K562 (cell line): Measurements from ENCODE around the gene MSANTD1. TPM values are rescaled to one million over a fixed set of nuclear protein-coding genes. Genes with fewer than 3 reads are reported as not detected.

Experiments
- ATAC-seq: fragments of 200-7000 bp; cut with Tn5 transposase; 3 replicates; pipeline ENCODE4 v1.9.1; 2020; ENCODE audit warnings: moderate library complexity
- BruUV-seq: library from RNA; stranded (reverse); fragments of 400-500 nt; replicated peaks from 2 replicates; lab custom pipeline; 2021; lab: Mats Ljungman, UMichigan
- CTCF ChIA-PET: fragments of 300-600 bp; formaldehyde crosslinking; extraction: SDS; loops from one replicate; lab custom pipeline; 2021; ENCODE audit warnings: low intra/inter-chr PET ratio; lab: Yijun Ruan, JAX
- POLR2A ChIA-PET: fragments of 300-600, 350-650 bp; sonication (Branson Sonifier 250); formaldehyde crosslinking; extraction: SDS; loops from one replicate; lab custom pipeline; 2021; ENCODE audit warnings: antibody characterized with exemption, inconsistent platforms; lab: Yijun Ruan, JAX
- DNase-seq, 4 experiments: peaks; one replicate each; pipeline versions ENCODE4 v3.0.0 to v3.0.0-alpha.2; 2011 to 2018; ENCODE audit warnings: low spot score in 3 of 4, mixed read lengths in 3 of 4; ENCODE audit errors: extremely low read depth in 1 of 4
- FAIRE-seq: peaks from 2 replicates; lab custom pipeline; 2011; peaks lifted over from hg19 to GRCh38; lab: Jason Lieb, UNC
- H2AFZ ChIP-seq: 2 replicates; pipeline ENCODE4 v1.6.0; 2011; ENCODE audit warnings: low read depth, low read length, control low read depth, inconsistent platforms
- H3K27ac ChIP-seq: fragments of 200-600 bp; 3 replicates; pipeline ENCODE4 v1.8.0; 2011; ENCODE audit warnings: low read depth, mild to moderate bottlenecking, control low read depth, inconsistent platforms, low read length, moderate library complexity, mixed read lengths; ENCODE audit errors: extremely low read depth
- H3K27me3 ChIP-seq, 2 experiments: fragments of 300-600 bp in 1 of 2; 2 replicates in 1 of 2; 3 replicates in 1 of 2; pipeline versions ENCODE4 v1.6.0 to v1.8.0; 2011; ENCODE audit warnings: inconsistent platforms in 2 of 2, low read length in 2 of 2, mild to moderate bottlenecking in 1 of 2, mixed read lengths in 1 of 2, moderate library complexity in 1 of 2; ENCODE audit not compliant: control insufficient read depth in 2 of 2, insufficient read depth in 2 of 2
- H3K36me3 ChIP-seq: fragments of 300-600 bp; 3 replicates; pipeline ENCODE4 v1.8.0; 2011; ENCODE audit warnings: mild to moderate bottlenecking, low read length, inconsistent platforms; ENCODE audit not compliant: control insufficient read depth, insufficient read depth
- H3K4me1 ChIP-seq, 2 experiments: fragments of 200-600 bp in 1 of 2; replicated peaks in 1 of 2; 2 replicates in 1 of 2; 3 replicates in 1 of 2; pipeline versions ENCODE4 v1.5.1 to v1.8.0; 2011; ENCODE audit warnings: inconsistent platforms in 2 of 2, low read length in 2 of 2, mild to moderate bottlenecking in 1 of 2, mixed read lengths in 1 of 2, moderate library complexity in 1 of 2; ENCODE audit not compliant: control insufficient read depth in 2 of 2, insufficient read depth in 2 of 2
- H3K4me2 ChIP-seq: 2 replicates; pipeline ENCODE4 v1.6.1; 2011; ENCODE audit warnings: low read length, control low read depth, inconsistent platforms, mixed read lengths; ENCODE audit not compliant: insufficient read depth
- H3K4me3 ChIP-seq: fragments of 200-600 bp; sonication (generic), shearing (Covaris generic); 2 replicates; pipeline ENCODE4 v1.5.1; 2016; ENCODE audit warnings: control low read depth, inconsistent platforms
- H3K79me2 ChIP-seq: fragments of 200-600 bp; 3 replicates; pipeline ENCODE4 v1.8.0; 2011; ENCODE audit warnings: low read length, inconsistent platforms; ENCODE audit not compliant: control insufficient read depth, insufficient read depth
- H3K9ac ChIP-seq, 2 experiments: 2 replicates each; pipeline versions ENCODE4 v1.6.0 to v1.6.1; 2011; ENCODE audit warnings: low read depth in 2 of 2, low read length in 2 of 2, control low read depth in 1 of 2, inconsistent platforms in 1 of 2, mild to moderate bottlenecking in 1 of 2, mixed read lengths in 1 of 2; ENCODE audit not compliant: insufficient read depth in 1 of 2
- H3K9me1 ChIP-seq: one replicate; pipeline ENCODE4 v1.6.0; 2011; ENCODE audit warnings: inconsistent platforms, mild to moderate bottlenecking, low read length, moderate library complexity; ENCODE audit not compliant: control insufficient read depth, insufficient read depth
- H3K9me3 ChIP-seq: replicated peaks from 2 replicates; pipeline ENCODE4 v1.5.1; 2011; ENCODE audit warnings: low read depth, low read length, inconsistent platforms; ENCODE audit not compliant: control insufficient read depth, insufficient read depth
- H4K20me1 ChIP-seq: replicated peaks from 2 replicates; pipeline ENCODE4 v1.6.1; 2011; ENCODE audit warnings: low read length, inconsistent platforms, mixed read lengths; ENCODE audit not compliant: control insufficient read depth, insufficient read depth
- ATF3 ChIP-seq, 2 experiments: fragments of 450-650 bp in 1 of 2; sonication (generic) in 1 of 2; formaldehyde crosslinking in 1 of 2; IDR thresholded peaks in 1 of 2; conservative IDR thresholded peaks in 1 of 2; 2 replicates each; pipeline versions ENCODE4 v1.6.1 to v1.8.1; 2016 to 2023; ENCODE audit warnings: mild to moderate bottlenecking in 2 of 2, moderate library complexity in 2 of 2, inconsistent platforms in 1 of 2, missing genetic modification reagents in 1 of 2
- CHCHD3 ChIP-seq: fragments of 250-450 bp; sonication (Bioruptor Pico); IDR thresholded peaks from 2 replicates; pipeline ENCODE4 v2.1.2; 2022; ENCODE audit warnings: mild to moderate bottlenecking
- HDAC2 ChIP-seq: fragments of 450-650 bp; IDR thresholded peaks from 2 replicates; pipeline ENCODE4 v1.6.1; 2016; ENCODE audit warnings: mild to moderate bottlenecking
- MLLT1 ChIP-seq, 2 experiments: fragments of 450-650 bp; IDR thresholded peaks; 2 replicates each; pipeline ENCODE4 v1.6.1; 2016
- MYNN ChIP-seq, 2 experiments: sonication (generic); formaldehyde crosslinking in 1 of 2; IDR thresholded peaks; 2 replicates each; pipeline versions ENCODE4 v1.5.0 to v1.6.1; 2016 to 2020; ENCODE audit warnings: antibody characterized with exemption in 1 of 2, missing genetic modification reagents in 1 of 2
- NELFE ChIP-seq: IDR thresholded peaks from 2 replicates; pipeline ENCODE4 v1.6.1; 2011; ENCODE audit warnings: mild to moderate bottlenecking; ENCODE audit not compliant: insufficient read depth, insufficient read length
- RBM14 ChIP-seq: fragments of 200-400 bp; formaldehyde crosslinking; IDR thresholded peaks from 2 replicates; pipeline ENCODE4 v1.6.1; 2018; ENCODE audit warnings: low read depth, mild to moderate bottlenecking, low read length, moderate library complexity, borderline replicate concordance; ENCODE audit not compliant: insufficient read depth
- RFX7 ChIP-seq: fragments of 250-450 bp; sonication (Bioruptor Pico); IDR thresholded peaks from 2 replicates; pipeline ENCODE4 v1.5.1; 2021; ENCODE audit warnings: mild to moderate bottlenecking
- UBTF ChIP-seq, 2 experiments: IDR thresholded peaks; 2 replicates each; pipeline ENCODE4 v1.6.1; 2012; ENCODE audit warnings: improper control_type of control experiment in 2 of 2, low read depth in 2 of 2, low read length in 2 of 2, borderline replicate concordance in 1 of 2
- ZNF224 ChIP-seq: sonication (generic); formaldehyde crosslinking; IDR thresholded peaks from 2 replicates; pipeline ENCODE4 v1.8.0; 2022; ENCODE audit warnings: mild to moderate bottlenecking, missing genetic modification reagents
- ZNF253 ChIP-seq: fragments of 250-450 bp; sonication (Bioruptor Pico); conservative IDR thresholded peaks from 2 replicates; pipeline ENCODE4 v1.6.1; 2021; ENCODE audit warnings: mild to moderate bottlenecking
- ZNF75A ChIP-seq: fragments of 450-650 bp; formaldehyde crosslinking; IDR thresholded peaks from 2 replicates; pipeline ENCODE4 v1.4.0; 2020; ENCODE audit warnings: mild to moderate bottlenecking
- WGBS: fragments of 100-300 bp; shearing (Covaris generic); methylation state at CpG from one replicate; pipeline ENCODE4 v1.1.6; 2016; ENCODE audit warnings: low coverage, mixed read lengths; ENCODE audit not compliant: insufficient coverage; ENCODE audit errors: missing lambda C conversion rate; 5-methylcytosine and 5-hydroxymethylcytosine counted together
- in situ Hi-C: fragments of 300-500 bp; cut with MboI; formaldehyde crosslinking; loops from 4 replicates; pipeline ENCODE4 v1.15.0; 2018; ENCODE audit warnings: inconsistent platforms, mixed read lengths
- intact Hi-C: fragments of 100-400 bp; cut with micrococcal nuclease; formaldehyde crosslinking; loops from 2 replicates; pipeline ENCODE4 v1.14.2; 2022
- polyA plus RNA-seq, 8 experiments: library from polyadenylated mRNA; depleted of rRNA in 4 of 8; stranded (reverse) in 5 of 8; unstranded in 3 of 8; fragments of >200 nt; fragmentation: Nextera tagmentation in 2 of 8; fragmentation: Illumina TruSeq in 1 of 8; extraction: Ambion mirVana in 2 of 8; extraction: Trizol in 1 of 8; gene quantifications; 2 replicates each; pipeline versions ENCODE4 v1.2.1 to v1.2.3, GENCODE V29; 2011 to 2014; ENCODE audit warnings: inconsistent platforms in 1 of 8, missing spikeins in 1 of 8
- total RNA-seq, 7 experiments: library from RNA; depleted of rRNA in 6 of 7; stranded (reverse); fragments of >200 nt in 6 of 7; fragmentation: Illumina TruSeq in 2 of 7; extraction: Trizol in 2 of 7; gene quantifications; 2 replicates each; pipeline versions ENCODE4 v1.2.1 to v1.2.3, GENCODE V29; 2011 to 2021; ENCODE audit warnings: low replicate concordance in 1 of 7

Gene MSANTD1
- total and polyA plus RNA-seq, 9 of the 15 experiments (the other 6 are each of a cell fraction or from before 2014, with no cell fraction given): 0.04 to 0.09 (median 0.07) TPM; not detected in 6

- Histone ChIP-seq H3K9me3 (no peaks in the 10 kb centered on the region), H3K9me1 (no peaks in the 10 kb centered on the region), H3K4me1 (peaks cover 6 to 12% of the 10 kb centered on the region in 2 experiments; a peak in 1 of 5 replicates), H3K4me3 (no peak overlapping the region), H3K27me3 (no peaks in the 10 kb centered on the region), H3K27ac (no peak overlapping the region), H3K9ac (no peak overlapping the region), H3K36me3 (peaks cover 46% of the 10 kb centered on the region; the same call in 2 of the 3 replicates), H4K20me1 (no peaks in the 10 kb centered on the region), H3K4me2 (no peak overlapping the region), H3K79me2 (no peaks in the 10 kb centered on the region), H2AFZ (no peak overlapping the region)
- in situ Hi-C loops: no loop called here
- BruUV-seq: no TSS peak
- FAIRE-seq: no peak
- ATAC-seq: no peak
- TF ChIP-seq NELFE (no peak), ZNF253 (no peak), MYNN (IDR thresholded peaks at IDR 0.05) (no peak), MYNN (CRISPR knock-in tag; IDR thresholded peaks at IDR 0.05) (no peak), ZNF75A (CRISPR knock-in tag) (no peak), HDAC2 (no peak), ZNF224 (CRISPR knock-in tag) (no peak), RBM14 (no peak), ATF3 (IDR thresholded peaks at IDR 0.05) (no peak), ATF3 (CRISPR knock-in tag; conservative IDR thresholded peaks at IDR 0.05) (no peak), MLLT1 (IDR thresholded peaks at IDR 0.05) (no peak), RFX7 (CRISPR knock-in tag) (no peak), UBTF (IDR thresholded peaks at IDR 0.05; ENCODE audit: borderline replicate concordance in 1 of 2, low read depth in 2 of 2, low read length in 2 of 2) (no peak), CHCHD3 (CRISPR knock-in tag) (no peak)
- WGBS: 91% methylated on average over 18 of the region's 18 CpGs
- intact Hi-C loops: no loop called here
- POLR2A ChIA-PET: no interaction called here
- DNase-seq: no peak
- CTCF ChIA-PET: no interaction called here
Observed at GRCh38 chr4:3206439-3207100, 42.4 kb upstream of the MSANTD1 start.
